Body of pancreas (tissue), 4 donors: ENCODE results near the gene HRK. TPM values are rescaled to one million over a fixed set of nuclear protein-coding genes. Genes with fewer than 3 reads are reported as not detected.

ENCODE experiments used
- ATAC-seq: fragments of 150-250 bp; one replicate; pipeline ENCODE4 v1.9.1; 2016
- DNase-seq, 4 donors: peaks; one replicate each; pipeline ENCODE4 v3.0.0-alpha.2; 2019
- H3K27ac ChIP-seq, 4 donors: fragments of 200-600 bp; sonication (generic); 1 replicate in 3 of 4; 2 replicates in 1 of 4; pipeline versions ENCODE4 v1.5.1 to v1.6.1; 2016 to 2019; ENCODE audit warnings: mild to moderate bottlenecking in 1 of 4, mixed read lengths in 1 of 4, moderate library complexity in 1 of 4
- H3K27me3 ChIP-seq, 2 donors: fragments of 200-600 bp; sonication (generic); one replicate each; pipeline ENCODE4 v1.6.0; 2016; ENCODE audit warnings: mild to moderate bottlenecking in 1 of 2
- H3K36me3 ChIP-seq, 2 donors: fragments of 200-600 bp; sonication (generic); replicated peaks in 1 of 2; 2 replicates each; pipeline ENCODE4 v1.5.1; 2016; ENCODE audit warnings: low read depth in 2 of 2; ENCODE audit not compliant: insufficient read depth in 1 of 2
- H3K4me1 ChIP-seq: fragments of 200-600 bp; sonication (generic); one replicate; pipeline ENCODE4 v1.6.0; 2016
- H3K4me3 ChIP-seq, 2 donors: fragments of 200-600 bp; sonication (generic); 1 replicate in 1 of 2; 2 replicates in 1 of 2; pipeline ENCODE4 v1.5.1; 2016 to 2019
- H3K9me3 ChIP-seq, 3 donors: fragments of 200-600 bp; sonication (generic); 1 replicate in 2 of 3; 2 replicates in 1 of 3; pipeline ENCODE4 v1.5.1; 2016
- CTCF ChIP-seq, 7 experiments: fragments of 450-650 bp in 4 of 7; fragments of 200-600 bp in 3 of 7; sonication (generic) in 3 of 7; IDR thresholded peaks; one replicate each; pipeline ENCODE4 v1.5.1; 2016 to 2019; ENCODE audit warnings: antibody characterized with exemption in 7 of 7
- POLR2A ChIP-seq, 3 donors: fragments of 450-650 bp; IDR thresholded peaks; one replicate each; pipeline ENCODE4 v1.6.1; 2016; ENCODE audit warnings: antibody characterized with exemption in 3 of 3, mild to moderate bottlenecking in 2 of 3
- WGBS, 2 donors: methylation state at CpG; one replicate each; pipeline ENCODE4 v1.1.5; 2017; 5-methylcytosine and 5-hydroxymethylcytosine counted together
- intact Hi-C: fragments of 100-400 bp; cut with DNase I; formaldehyde crosslinking; loops from one replicate; pipeline ENCODE4 v1.15.1; 2023
- total RNA-seq, 2 donors: library from RNA; depleted of rRNA; stranded (reverse); fragments of >200 nt; gene quantifications; one replicate each; pipeline ENCODE4 v1.1.0, GENCODE V29; 2016

Gene HRK
- total RNA-seq, 2 donors from 2014 or later: not detected

GRCh38 chr12:116838365-116838764, 42.9 kb downstream of the HRK start:
- TF ChIP-seq POLR2A (IDR thresholded peaks at IDR 0.05) (no peak), CTCF (IDR thresholded peaks at IDR 0.05) (no peak)
- Histone ChIP-seq H3K4me1 (no peaks in the 10 kb centered on the region), H3K27me3 (no peaks in the 10 kb centered on the region), H3K9me3 (no peaks in the 10 kb centered on the region), H3K27ac (no peak overlapping the region), H3K4me3 (no peak overlapping the region), H3K36me3 (no peaks in the 10 kb centered on the region)
- ATAC-seq (no peak), DNase-seq (no peak)
- intact Hi-C loops: no loop called here
- WGBS, 2 donors: 47 to 59% methylated on average over 4 of the region's 4 CpGs

- no peaks in the 10 kb centered on the region for H3K4me1 ChIP-seq
- H3K36me3 ChIP-seq: no peaks in the 10 kb centered on the region
- intact Hi-C loops: no loop called here
- H3K4me3 ChIP-seq: no peak overlapping the region
- H3K27ac ChIP-seq: no peak overlapping the region
- no peak for DNase-seq
- H3K27me3 ChIP-seq: no peaks in the 10 kb centered on the region
- TF ChIP-seq CTCF (IDR thresholded peaks at IDR 0.05) (no peak), POLR2A (IDR thresholded peaks at IDR 0.05) (no peak)
- WGBS, 2 donors: 77 to 79% methylated on average over 9 of the region's 9 CpGs
- no peak for ATAC-seq
- H3K9me3 ChIP-seq: no peaks in the 10 kb centered on the region
Measured at GRCh38 chr12:116837097-116837496, 44.1 kb downstream of the HRK start.

GRCh38 chr12:116835484-116835883, 45.8 kb downstream of the HRK start:
- TF ChIP-seq CTCF (IDR thresholded peaks at IDR 0.05) (no peak), POLR2A (IDR thresholded peaks at IDR 0.05) (no peak)

GRCh38 chr12:116833474-116833873, 47.8 kb downstream of the HRK start:
- no peaks in the 10 kb centered on the region for H3K4me1 ChIP-seq
- no peak for TF ChIP-seq CTCF (IDR thresholded peaks at IDR 0.05)
- no peak overlapping the region for H3K4me3 ChIP-seq
- 84 to 91% methylated on average over 6 to 10 of the region's 10 CpGs for WGBS, 2 donors
- H3K36me3 ChIP-seq: no peaks in the 10 kb centered on the region
- intact Hi-C loops: no loop called here
- DNase-seq: no peak
- no peaks in the 10 kb centered on the region for H3K9me3 ChIP-seq
- no peak for ATAC-seq
- H3K27ac ChIP-seq: no peak overlapping the region
- H3K27me3 ChIP-seq: no peaks in the 10 kb centered on the region

More at GRCh38 chr12:116835484-116835883, 45.8 kb downstream of the HRK start:
- intact Hi-C loops: no loop called here
- WGBS, 2 donors: 73 to 83% methylated on average over 1 of the region's 1 CpG
- Histone ChIP-seq H3K4me3 (no peak overlapping the region), H3K27ac (no peak overlapping the region), H3K9me3 (no peaks in the 10 kb centered on the region), H3K36me3 (no peaks in the 10 kb centered on the region), H3K4me1 (no peaks in the 10 kb centered on the region), H3K27me3 (no peaks in the 10 kb centered on the region)
- DNase-seq: no peak
- ATAC-seq: no peak

GRCh38 chr12:116832353-116832752, 48.9 kb downstream of the HRK start:
- ATAC-seq (no peak), DNase-seq (no peak)
- H3K27ac ChIP-seq: no peak overlapping the region
- H3K4me3 ChIP-seq: no peak overlapping the region
- H3K27me3 ChIP-seq: no peaks in the 10 kb centered on the region
- TF ChIP-seq POLR2A (IDR thresholded peaks at IDR 0.05) (no peak), CTCF (IDR thresholded peaks at IDR 0.05) (no peak)
- H3K36me3 ChIP-seq: no peaks in the 10 kb centered on the region
- intact Hi-C loops: no loop called here
- H3K9me3 ChIP-seq: no peaks in the 10 kb centered on the region
- WGBS, 2 donors: 91 to 92% methylated on average over 6 of the region's 6 CpGs
- no peaks in the 10 kb centered on the region for H3K4me1 ChIP-seq
